Mucosa of rectum (tissue), 2 donors: ENCODE data around the gene DELE1.
A peak's percentile ranks its signal among the peaks of the same experiment; 100 is the strongest.

ENCODE experiments used
- H3K27ac ChIP-seq, 2 donors: one replicate each; pipeline ENCODE4 v1.7.0; 2013; ENCODE audit warnings: inconsistent platforms in 2 of 2, low read depth in 2 of 2, low read length in 2 of 2
- H3K27me3 ChIP-seq, 2 donors: one replicate each; pipeline ENCODE4 v1.7.0; 2013; ENCODE audit warnings: low read length in 2 of 2; ENCODE audit not compliant: control insufficient read depth in 2 of 2, insufficient read depth in 2 of 2
- H3K36me3 ChIP-seq, 2 donors: one replicate each; pipeline ENCODE4 v1.7.0; 2013; ENCODE audit warnings: low read length in 2 of 2; ENCODE audit not compliant: control insufficient read depth in 2 of 2, insufficient read depth in 2 of 2
- H3K4me1 ChIP-seq, 2 donors: one replicate each; pipeline ENCODE4 v1.7.0; 2013; ENCODE audit warnings: low read length in 2 of 2, mild to moderate bottlenecking in 1 of 2; ENCODE audit not compliant: control insufficient read depth in 2 of 2, insufficient read depth in 2 of 2
- H3K4me3 ChIP-seq, 2 donors: one replicate each; pipeline ENCODE4 v1.7.0; 2013; ENCODE audit warnings: low read length in 2 of 2
- H3K9ac ChIP-seq, 2 donors: one replicate each; pipeline ENCODE4 v1.7.0; 2013; ENCODE audit warnings: low read length in 2 of 2, low read depth in 1 of 2, mild to moderate bottlenecking in 1 of 2
- H3K9me3 ChIP-seq, 2 donors: one replicate each; pipeline ENCODE4 v1.7.0; 2013; ENCODE audit warnings: low read length in 2 of 2; ENCODE audit not compliant: control insufficient read depth in 2 of 2
- donor health status: healthy.
- donor health status: Normal muscosa, but diverticular disease.

Gene DELE1

DNA sequence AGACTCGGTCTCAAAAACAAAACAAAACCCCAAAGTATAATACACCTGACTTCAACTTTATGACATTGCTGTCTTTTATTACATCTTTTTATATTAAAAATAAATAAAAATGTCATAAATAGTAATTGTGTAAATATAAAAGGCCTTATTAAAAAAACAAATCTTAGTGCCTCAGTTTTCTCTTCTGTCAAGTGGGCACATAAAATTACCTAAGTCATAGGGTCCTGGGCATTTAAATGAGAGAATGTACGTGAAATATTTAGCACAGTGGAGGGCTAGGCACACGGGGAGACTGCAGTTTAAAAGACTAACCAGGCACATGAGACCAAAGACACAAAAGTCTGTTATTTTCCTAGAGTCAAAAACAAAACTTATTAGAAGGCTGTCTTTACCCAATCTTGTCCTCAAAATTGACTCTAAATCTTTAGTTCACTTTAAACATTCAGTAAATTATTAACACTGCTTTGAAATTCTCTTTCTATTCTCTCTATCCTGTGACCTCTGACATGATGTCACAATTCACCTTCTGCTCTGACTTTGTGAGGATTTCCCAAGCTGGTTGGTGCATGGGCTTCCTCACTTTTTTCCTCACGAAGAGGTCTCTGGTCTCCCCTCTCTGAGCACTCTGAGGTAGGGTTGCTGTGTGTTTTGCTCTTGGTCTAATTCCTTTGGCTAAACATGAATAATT, 42.7 kb downstream of the DELE1 start:
- Histone ChIP-seq H3K4me1 (peaks cover 13 to 15% of the 10 kb centered on the region in 2 donors), H3K27me3 (no peaks in the 10 kb centered on the region), H3K36me3 (no peaks in the 10 kb centered on the region), H3K9me3 (no peaks in the 10 kb centered on the region), H3K27ac (no peak overlapping the region), H3K9ac (no peak overlapping the region), H3K4me3 (no peak overlapping the region)

DNA sequence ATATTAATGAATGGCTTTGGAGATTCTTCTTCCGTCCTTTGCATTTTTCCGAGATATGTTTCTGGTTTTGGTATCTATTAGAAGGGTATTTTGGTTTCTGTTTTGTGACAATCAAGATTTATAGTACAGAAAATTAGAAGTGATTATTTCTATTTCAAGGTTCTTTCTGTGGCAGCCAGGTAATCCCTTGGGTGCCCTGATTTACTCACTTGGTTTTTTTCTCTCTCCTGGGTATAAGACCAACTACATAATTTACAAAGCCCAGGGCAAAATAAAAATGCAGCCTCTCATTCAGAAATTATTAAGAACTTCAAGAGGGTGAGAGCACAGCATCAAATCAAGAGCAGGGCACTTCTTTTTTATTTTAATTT, 43.3 kb downstream of the DELE1 start:
- Histone ChIP-seq H3K27me3 (no peaks in the 10 kb centered on the region), H3K4me1 (peaks cover 13 to 15% of the 10 kb centered on the region in 2 donors), H3K9ac (no peak overlapping the region), H3K27ac (no peak overlapping the region), H3K9me3 (no peaks in the 10 kb centered on the region), H3K36me3 (no peaks in the 10 kb centered on the region), H3K4me3 (no peak overlapping the region)

DNA sequence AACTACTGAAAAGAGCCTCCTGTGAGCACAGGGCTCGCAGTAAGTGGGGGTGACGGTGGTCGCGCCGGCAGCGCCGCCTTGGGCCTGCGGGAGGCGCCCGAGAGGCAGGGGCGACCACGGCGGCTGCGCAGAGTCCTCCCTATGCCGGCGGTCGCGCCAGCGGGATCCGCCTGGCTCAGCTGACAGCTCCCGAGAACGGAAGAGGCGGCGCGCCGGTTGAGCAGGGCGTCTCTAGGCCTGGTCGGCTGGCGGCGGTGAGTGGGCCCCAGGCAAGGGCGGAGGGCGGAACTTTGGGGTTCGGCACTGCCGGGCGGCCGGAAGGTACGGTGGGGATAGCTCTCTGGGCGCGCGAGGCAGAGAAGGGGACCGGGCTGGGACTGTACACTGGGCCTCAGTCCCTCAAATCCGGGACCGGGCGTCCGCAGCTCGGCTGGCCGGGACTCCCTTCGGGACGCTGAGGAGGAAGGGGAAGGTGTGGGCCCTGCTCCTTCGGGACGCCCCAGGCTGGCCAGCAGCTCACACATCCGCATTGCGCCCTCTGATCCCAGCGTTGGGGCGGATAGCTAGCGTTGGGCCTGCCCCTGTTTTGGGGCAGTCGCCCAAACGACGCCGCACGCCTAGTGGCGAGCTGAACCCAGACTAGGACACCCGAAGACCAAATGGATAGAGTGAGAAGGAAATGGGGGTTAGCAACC, 45.4 kb downstream of the DELE1 start, which contains the start of gene RNF14:
TSS of gene RNF14 (plus strand) at position 192 of the 695 bp plus-strand sequence. CDS start 4,484 bp downstream, outside the sequence.
- peaks cover 4 to 7% of the 10 kb centered on the region in 2 donors for H3K36me3 ChIP-seq
- H3K9me3 ChIP-seq = no peaks in the 10 kb centered on the region
- H3K4me1 ChIP-seq = peaks cover 13 to 15% of the 10 kb centered on the region in 2 donors
- H3K9ac ChIP-seq = peak within 1 kb of the TSS; percentile 98 to 99
- peak within 1 kb of the TSS; percentile 90 to 98 for H3K4me3 ChIP-seq
- no peaks in the 10 kb centered on the region for H3K27me3 ChIP-seq
- peak within 1 kb of the TSS; percentile 99 for H3K27ac ChIP-seq

DNA sequence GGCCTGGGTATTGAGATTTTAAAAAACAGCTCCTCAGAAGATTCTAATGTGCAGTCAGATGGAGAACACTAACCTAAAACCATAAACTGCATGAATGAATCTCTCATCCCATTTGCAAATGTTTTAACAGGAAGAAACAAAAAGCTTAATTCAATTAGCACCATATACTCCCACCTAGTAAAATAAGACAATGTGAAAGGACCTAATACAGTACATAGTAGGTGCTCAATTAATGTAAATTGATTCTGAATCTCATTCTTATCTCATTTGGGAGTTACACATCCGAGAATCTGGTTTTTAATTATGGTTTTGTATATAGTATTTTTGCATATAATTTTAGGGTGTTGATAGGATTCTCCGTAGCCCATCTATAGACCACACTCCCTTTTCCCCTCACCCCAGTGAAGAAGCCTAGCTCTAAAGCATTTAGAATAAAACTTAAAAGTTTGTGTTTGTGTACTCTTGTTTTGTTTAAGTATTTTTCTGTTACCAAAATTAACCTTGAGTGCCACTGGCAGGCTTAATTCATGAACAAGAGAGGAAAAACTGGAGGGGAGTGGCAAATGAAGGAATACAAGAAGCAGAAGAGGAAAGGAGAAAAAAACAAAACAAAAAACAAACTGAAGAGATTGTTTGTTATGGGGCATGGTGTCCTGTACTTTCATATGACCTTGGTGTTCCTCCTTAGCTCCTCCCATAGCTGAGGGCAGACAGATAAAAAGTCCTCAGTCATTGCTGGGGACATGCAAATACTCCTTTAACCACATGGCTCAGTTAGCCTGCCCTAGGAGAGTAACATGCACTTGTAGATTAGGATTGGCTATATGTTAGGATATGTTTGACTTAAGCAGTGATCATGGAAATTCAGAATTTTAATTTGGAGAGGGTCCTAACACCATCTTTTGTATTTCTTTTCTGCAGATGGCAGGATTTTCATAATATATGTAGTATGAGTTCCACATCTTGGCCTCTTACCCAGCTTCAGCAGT, 46.4 kb downstream of the DELE1 start:
- H3K27me3 ChIP-seq = no peaks in the 10 kb centered on the region
- peak overlapping the region; percentile 99 for H3K27ac ChIP-seq
- peak overlapping the region; percentile 90 to 98 for H3K4me3 ChIP-seq
- peak overlapping the region; percentile 98 to 99 for H3K9ac ChIP-seq
- H3K4me1 ChIP-seq = peaks cover 13 to 15% of the 10 kb centered on the region in 2 donors
- peaks cover 11 to 14% of the 10 kb centered on the region in 2 donors for H3K36me3 ChIP-seq
- no peaks in the 10 kb centered on the region for H3K9me3 ChIP-seq

DNA sequence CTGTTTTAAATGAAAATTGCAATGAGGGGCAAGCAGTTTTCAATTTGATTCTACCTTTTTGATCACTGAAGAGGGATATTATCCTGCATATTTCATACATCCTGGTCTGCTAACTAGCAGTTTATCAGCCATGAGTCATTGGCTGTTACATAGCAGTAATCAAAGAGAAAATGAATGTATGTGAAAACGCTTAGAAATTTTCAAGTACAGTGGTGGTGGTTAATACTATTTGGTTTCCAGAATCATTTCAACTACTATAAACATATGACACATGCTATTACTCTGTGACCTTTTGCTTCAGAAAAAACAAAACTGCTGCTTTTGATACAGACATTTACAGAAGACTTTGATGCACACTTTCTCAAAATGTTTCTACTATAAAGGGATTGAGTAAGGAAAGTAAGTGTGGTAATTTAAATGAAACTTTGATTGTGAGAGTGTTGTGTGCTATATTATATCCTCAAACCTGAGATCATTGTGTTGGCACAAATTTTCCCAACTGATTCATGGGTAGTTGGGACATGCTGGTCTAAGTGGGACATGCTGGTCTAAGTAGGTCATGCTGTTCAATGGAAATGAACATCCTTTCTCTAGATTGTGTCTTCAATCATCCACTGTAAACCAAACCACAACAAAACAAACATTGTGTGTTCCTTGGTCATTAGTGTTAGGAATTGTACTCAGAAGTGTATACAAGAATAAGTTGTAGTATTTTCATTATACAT, 50.4 kb downstream of the DELE1 start:
- peaks cover 10 to 19% of the 10 kb centered on the region in 2 donors for H3K4me1 ChIP-seq
- H3K4me3 ChIP-seq = no peak overlapping the region
- no peaks in the 10 kb centered on the region for H3K27me3 ChIP-seq
- peaks cover 30 to 32% of the 10 kb centered on the region in 2 donors for H3K36me3 ChIP-seq
- no peaks in the 10 kb centered on the region for H3K9me3 ChIP-seq
- no peak overlapping the region for H3K27ac ChIP-seq
- no peak overlapping the region for H3K9ac ChIP-seq

DNA sequence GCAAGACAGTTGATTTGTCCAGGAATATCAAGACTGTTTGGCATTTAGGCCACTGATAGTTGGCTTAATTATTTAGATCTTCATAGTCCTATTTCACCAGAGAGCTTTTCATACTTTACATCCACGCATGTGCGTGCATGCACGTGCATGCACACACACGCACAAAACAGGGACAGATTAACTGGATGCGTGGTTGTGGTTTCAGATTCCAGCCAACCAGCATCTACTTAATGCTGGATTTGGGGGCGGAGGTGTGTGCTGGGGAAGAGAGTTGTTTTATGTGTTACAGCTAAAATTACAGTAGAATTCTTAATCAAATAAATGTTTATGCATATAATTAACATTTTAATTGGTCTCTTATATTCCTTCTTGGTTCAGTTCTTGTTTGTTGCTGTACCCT, 52.5 kb downstream of the DELE1 start:
- Histone ChIP-seq H3K36me3 (peaks cover 48 to 51% of the 10 kb centered on the region in 2 donors), H3K9me3 (no peaks in the 10 kb centered on the region), H3K9ac (no peak overlapping the region), H3K27ac (no peak overlapping the region), H3K4me1 (peaks cover 0 to 4% of the 10 kb centered on the region in 2 donors), H3K27me3 (no peaks in the 10 kb centered on the region), H3K4me3 (no peak overlapping the region)

DNA sequence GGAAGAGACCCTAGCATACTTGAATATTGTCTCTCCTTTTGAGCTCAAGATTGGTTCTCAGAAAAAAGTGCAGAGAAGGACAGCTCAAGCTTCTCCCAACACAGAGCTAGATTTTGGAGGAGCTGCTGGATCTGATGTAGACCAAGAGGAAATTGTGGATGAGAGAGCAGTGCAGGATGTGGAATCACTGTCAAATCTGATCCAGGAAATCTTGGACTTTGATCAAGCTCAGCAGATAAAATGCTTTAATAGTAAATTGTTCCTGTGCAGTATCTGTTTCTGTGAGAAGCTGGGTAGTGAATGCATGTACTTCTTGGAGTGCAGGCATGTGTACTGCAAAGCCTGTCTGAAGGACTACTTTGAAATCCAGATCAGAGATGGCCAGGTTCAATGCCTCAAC, 54.7 kb downstream of the DELE1 start:
- Histone ChIP-seq H3K9me3 (no peaks in the 10 kb centered on the region), H3K4me1 (peaks cover 0 to 4% of the 10 kb centered on the region in 2 donors), H3K27ac (no peak overlapping the region), H3K27me3 (no peaks in the 10 kb centered on the region), H3K36me3 (peaks cover 60 to 69% of the 10 kb centered on the region in 2 donors), H3K4me3 (no peak overlapping the region), H3K9ac (no peak overlapping the region)

DNA sequence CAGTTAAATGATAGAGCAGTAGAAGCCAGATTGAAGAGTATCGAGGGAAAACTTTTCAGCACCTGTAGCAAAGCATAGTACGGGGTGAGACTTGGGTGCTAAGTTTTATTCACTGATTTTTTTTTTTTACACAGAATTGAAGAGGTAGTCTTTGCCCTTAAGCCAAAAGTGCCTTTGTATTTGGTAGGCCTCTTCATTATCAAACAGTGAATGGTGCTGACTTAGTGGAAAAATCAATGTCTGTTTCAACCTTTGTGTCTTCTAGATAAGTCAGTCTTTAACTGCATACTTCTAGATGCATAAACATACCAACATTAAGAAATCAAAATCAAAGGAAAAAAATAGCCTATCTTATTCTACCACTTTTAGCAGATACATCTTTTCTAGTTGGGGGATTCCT, 59.0 kb downstream of the DELE1 start:
- Histone ChIP-seq H3K27ac (no peak overlapping the region), H3K4me1 (peaks cover 0 to 4% of the 10 kb centered on the region in 2 donors), H3K27me3 (no peaks in the 10 kb centered on the region), H3K36me3 (peaks cover 68 to 84% of the 10 kb centered on the region in 2 donors), H3K4me3 (no peak overlapping the region), H3K9ac (no peak overlapping the region), H3K9me3 (no peaks in the 10 kb centered on the region)

DNA sequence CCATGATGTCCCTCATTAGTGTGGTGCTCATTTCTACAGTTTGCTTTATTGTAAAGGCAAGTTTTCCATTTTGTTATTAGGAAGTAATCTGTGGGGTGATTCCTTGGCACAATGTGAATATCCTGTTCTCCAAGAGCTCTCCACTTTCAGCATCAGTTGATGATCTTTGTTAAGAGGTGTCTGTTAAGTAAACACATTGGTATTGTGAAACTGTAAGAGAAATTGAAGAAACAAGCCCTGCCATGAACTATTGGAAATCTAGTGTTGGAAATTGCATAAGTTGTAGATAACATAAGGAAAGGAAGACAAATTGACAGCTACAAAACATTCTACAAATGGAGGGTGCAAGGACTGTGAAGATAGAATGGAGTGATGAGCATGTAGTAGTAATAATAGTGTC, 62.4 kb downstream of the DELE1 start:
- peaks cover 40 to 65% of the 10 kb centered on the region in 2 donors for H3K36me3 ChIP-seq
- H3K27ac ChIP-seq = no peak overlapping the region

More for the DNA sequence above, 62.4 kb downstream of the DELE1 start:
- no peaks in the 10 kb centered on the region for H3K4me1 ChIP-seq
- no peaks in the 10 kb centered on the region for H3K9me3 ChIP-seq
- H3K4me3 ChIP-seq = no peak overlapping the region
- H3K9ac ChIP-seq = no peak overlapping the region
- no peaks in the 10 kb centered on the region for H3K27me3 ChIP-seq
